ENCODE measurements around the gene TCP11L2.

DNA sequence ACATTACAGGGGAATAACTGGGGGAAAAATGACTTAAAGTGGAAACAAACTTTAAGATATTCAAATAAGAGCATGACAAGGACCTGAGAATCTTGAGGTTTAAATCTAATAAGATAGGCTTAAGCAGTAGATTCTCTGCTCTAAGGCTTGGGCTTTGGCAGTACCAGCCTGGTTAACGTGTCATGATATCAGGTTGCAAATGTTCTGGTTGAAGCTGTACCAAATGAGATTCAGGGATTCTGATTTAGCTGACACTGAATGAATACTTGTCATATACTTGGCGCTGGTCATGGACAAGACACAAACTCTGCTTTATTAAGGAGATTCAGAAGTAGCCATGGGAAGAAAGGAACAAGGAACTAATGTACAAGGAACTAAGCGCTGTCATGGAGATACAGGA, 6.1 kb downstream of the TCP11L2 start:
- TF ChIP-seq, protein P1, sequence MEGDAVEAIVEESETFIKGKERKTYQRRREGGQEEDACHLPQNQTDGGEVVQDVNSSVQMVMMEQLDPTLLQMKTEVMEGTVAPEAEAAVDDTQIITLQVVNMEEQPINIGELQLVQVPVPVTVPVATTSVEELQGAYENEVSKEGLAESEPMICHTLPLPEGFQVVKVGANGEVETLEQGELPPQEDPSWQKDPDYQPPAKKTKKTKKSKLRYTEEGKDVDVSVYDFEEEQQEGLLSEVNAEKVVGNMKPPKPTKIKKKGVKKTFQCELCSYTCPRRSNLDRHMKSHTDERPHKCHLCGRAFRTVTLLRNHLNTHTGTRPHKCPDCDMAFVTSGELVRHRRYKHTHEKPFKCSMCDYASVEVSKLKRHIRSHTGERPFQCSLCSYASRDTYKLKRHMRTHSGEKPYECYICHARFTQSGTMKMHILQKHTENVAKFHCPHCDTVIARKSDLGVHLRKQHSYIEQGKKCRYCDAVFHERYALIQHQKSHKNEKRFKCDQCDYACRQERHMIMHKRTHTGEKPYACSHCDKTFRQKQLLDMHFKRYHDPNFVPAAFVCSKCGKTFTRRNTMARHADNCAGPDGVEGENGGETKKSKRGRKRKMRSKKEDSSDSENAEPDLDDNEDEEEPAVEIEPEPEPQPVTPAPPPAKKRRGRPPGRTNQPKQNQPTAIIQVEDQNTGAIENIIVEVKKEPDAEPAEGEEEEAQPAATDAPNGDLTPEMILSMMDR (IDR thresholded peaks at IDR 0.05; ENCODE audit: low read length) = no peak
- TF ChIP-seq EZH2phosphoT487 (IDR thresholded peaks at IDR 0.05; ENCODE audit: low read length) (no peak), EZH2 (optimal IDR thresholded peaks at IDR 0.05; ENCODE audit: low read depth, low read length) (no peak)
